Stimulated activated CD8-positive, alpha-beta memory T cell treated with anti-CD3 and anti-CD28 coated beads, Interleukin-2, amount 100 ng/mL, for 48 hours (primary cell): ENCODE measurements around the gene EIF2B2.
A peak's percentile ranks its signal among the peaks of the same experiment; 100 is the strongest.

Source experiments
- DNase-seq, 2 donors: peaks; one replicate each; pipeline ENCODE4 v3.0.0-alpha.2; 2020; ENCODE audit warnings: low read depth in 2 of 2

Gene EIF2B2

DNA sequence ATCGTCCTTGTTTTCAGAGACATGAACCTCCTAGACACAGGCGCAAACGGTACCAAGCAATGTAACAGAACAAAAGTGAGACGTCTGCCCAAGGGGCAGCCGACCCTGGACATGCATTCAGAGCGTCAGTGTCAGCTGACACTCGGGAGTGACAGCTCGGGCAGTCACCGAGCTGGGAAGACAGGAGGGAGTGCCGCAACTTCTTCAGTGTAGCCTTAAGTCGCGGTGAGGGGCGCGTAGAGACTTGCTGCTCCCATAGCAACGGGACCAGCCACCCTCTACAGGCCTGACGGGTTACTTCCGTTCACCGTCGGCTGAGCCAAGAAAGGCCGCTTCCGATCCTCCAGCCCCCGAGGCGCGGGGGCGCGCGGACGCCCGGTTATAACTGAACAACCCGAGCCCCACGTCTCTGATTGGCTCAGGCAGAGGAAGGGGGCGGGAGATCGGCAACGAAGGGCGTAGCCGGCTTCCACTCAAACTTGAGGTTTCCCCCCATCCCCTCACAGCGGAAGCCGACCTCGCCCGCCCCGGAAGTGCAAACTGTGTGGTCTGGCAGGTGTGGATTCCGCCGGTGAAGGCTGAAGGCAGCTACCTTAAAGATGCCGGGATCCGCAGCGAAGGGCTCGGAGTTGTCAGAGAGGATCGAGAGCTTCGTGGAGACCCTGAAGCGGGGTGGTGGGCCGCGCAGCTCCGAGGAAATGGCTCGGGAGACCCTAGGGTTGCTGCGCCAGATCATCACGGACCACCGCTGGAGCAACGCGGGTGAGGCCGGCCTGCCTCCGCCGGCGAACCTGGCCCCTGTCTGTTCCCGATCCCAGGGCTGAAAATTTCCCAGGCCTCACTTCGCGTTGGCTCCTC, at the start of gene EIF2B2:
EIF2B2 (plus strand) TSS at position 530 of the 858 bp plus-strand sequence; CDS start at position 600, 70 bp downstream.
- DNase-seq = peak; percentile 94 to 99

DNA sequence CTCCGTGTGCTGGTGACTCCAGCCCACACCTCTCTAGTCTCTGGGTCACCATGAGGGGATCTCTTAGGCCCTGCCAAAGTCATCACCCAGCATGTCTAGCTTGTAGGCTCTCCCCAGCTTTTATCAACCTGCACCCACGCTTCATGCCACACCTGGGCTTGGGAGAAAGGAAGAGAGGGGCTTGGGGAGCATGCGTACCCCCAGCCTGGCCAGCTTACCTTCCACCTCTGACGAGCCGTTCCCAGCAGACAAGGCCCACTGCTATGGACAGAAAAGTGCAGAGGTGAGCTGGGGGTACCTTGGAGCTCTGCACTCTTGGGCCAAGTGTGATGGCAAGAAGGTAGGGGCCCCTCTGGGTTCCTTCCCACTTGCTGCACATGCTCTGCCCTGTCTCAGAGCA, 49.0 kb upstream of the EIF2B2 start:
- no peak for DNase-seq

- DNase-seq = no peak
These were observed 48.3 kb upstream of the EIF2B2 start for GRCh38 chr14:74954232-74954946.

- no peak for DNase-seq
These were observed 47.8 kb upstream of the EIF2B2 start for GRCh38 chr14:74954947-74955228.

DNA sequence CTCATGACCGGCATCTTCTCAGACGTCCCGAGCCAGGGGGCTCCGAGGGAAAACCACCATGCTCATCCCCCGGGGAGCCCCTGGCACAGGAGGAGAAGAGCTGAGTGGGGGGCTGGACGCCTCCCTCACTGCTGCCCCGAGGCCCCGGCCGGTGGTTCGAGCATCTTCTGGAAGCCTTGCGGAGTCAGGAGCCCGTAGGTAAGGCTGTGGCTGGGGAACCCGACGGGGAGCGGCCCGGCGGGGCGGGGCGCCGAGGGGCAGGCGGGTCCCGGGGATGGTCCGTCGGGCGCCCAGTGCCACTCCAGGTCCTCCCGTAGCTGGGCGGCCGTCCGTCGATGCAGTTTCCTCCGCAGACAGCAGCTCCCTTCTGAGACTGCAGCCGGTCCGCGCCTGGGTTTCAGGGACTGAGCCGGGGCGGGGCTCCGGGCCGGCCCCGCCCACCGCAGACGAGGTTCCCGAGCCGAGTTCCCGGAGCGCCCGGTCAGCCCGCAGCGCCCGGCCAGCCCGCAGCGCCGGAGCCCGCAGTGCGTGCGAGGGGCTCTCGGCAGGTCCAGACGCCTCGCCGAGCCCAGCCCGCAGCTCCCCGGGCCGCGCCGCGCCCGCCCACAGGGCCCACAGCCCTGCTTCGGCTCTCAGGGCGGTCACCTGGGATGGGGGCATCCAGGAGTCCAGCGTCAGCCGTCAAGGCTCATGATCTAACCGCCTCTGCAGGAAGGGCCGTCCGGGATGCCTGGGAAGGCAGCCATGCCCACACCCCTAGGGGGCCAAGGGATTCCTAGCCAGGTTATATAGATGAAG, 47.3 kb upstream of the EIF2B2 start, which contains the start of gene PGF:
PGF (minus strand) TSS at position 369 of the 798 bp plus-strand sequence; CDS start at position 14, 355 bp downstream.
- peak in 1 of 2 donors; percentile 18 for DNase-seq

- DNase-seq = no peak
These were observed 46.8 kb upstream of the EIF2B2 start for GRCh38 chr14:74956027-74956279.

GRCh38 chr14:74956280-74957072, 46.2 kb upstream of the EIF2B2 start:
- no peak for DNase-seq

DNA sequence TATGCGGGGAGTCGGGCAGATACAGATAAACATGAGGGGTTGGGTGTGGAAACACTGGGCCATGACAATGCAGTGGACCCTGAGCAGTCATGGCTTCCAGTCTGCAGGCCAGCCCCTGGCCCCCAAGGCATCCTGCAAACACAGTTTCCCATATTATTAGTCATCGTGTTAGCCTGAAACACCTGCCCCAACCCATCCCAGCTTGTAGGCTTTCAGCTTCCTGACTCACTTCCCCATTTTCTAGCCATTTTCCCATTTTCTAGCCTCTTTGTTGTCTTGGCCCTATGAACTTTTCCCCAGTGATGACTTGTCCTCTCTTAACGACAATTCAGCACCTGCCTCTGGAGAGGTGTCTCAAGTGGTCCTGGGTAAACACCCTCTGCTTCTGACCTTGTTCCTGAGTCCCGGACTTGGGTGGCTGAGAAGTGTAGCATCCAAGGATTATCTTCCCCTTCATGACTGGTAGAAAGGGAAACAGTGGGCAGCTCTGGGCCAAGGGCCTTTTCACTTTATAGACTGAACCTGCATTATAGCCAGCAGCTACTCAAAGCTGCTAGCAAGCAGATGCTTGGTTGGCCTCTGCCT, 43.0 kb upstream of the EIF2B2 start:
- no peak for DNase-seq

DNA sequence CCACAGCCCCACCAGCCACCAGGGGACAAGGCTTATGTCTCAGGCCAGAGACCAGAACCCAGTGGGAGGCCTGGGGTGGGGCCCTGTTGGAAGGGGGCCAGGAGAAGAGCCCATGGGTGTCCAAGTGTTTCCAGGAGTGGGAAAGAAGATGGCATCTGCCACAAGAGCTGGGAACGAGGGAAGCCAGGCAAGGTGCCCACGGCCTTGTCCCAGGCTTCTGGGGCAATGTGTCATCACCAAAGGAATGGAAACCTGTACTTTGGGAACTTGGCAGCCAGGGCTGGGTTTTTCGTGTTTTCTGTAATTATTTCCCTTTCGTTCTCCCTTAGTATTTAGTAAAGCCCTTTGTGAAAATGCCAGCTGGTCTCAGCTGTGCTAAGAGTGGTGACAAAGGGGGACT, 42.0 kb upstream of the EIF2B2 start:
- no peak for DNase-seq

GRCh38 chr14:74961238-74961911, 41.3 kb upstream of the EIF2B2 start:
- DNase-seq = no peak

- DNase-seq = no peak
These were observed 40.7 kb upstream of the EIF2B2 start for GRCh38 chr14:74962046-74962445.

DNA sequence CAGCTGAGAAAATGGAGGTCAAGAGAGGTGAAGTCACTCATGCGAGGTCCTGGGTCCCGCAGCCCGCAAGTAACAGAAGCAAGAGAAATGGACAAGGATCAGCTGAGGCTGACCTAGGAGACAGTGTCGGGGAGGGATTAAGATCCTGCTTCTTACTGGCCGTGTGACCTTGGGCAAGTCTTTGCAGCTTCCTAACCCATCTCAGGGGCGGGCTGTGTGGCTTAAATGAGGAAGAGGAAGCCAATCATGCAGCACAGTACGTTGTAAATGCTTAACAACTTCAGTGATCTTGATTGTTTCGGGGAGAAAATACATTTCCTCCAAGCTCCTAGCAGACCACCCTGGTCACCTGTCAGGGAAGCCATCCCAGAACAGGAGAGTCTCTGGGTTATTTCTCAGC, 40.2 kb upstream of the EIF2B2 start:
- no peak for DNase-seq

DNA sequence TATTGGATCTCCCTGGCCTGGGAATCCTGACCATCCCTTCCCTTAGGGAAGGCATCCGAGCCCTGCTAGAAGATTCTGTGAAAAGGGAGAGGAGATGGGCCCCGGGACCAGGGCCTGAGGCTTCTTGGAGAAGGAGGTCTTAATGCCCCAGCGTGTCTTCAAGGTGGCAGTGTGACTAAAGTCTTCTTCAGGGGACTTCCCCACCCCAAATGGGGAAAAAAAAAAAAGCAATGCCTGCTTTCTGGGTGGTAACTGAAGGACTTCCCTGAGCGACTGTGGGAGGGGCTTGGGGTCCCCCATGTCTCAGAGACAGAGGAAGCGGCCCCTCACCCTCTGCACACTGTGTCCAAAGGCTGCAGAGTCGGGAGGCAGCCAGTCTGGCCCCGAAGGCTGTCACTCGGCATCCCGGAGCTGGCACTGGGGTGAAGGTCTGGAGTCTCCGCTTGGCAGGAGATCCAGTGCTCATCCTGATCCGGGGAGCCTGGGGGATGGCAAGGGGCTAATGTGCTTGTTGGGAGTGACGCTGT, 39.5 kb upstream of the EIF2B2 start:
- no peak for DNase-seq

DNA sequence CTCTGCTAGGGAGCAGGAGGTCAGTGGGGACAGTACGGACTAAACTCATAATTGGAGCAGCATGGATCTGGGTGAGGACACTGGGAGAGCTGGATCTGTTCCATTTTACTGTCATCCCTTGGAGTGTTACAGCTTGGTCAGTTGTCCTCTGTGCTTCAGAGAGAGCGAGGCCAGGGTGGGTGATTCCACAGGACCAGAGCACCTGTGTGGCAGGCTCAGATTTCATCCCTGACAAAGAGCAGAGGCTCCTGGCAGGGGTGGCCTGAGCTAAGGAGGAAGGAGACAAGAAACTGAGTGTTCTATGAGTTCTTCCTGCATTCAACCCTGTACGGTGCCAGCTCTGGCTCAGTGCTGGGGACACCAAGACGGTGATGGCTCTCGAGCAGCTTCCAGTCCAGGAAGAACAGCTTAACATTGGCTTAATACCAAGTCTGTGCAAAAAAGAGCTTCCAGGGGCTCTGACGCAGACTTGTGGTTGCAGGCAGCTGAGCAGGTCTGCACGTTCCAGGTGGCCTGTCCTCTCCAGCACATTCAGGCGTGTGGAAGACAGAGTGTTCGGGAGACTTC, 38.9 kb upstream of the EIF2B2 start:
- DNase-seq = no peak

- DNase-seq = no peak
These were observed 37.8 kb upstream of the EIF2B2 start for GRCh38 chr14:74964787-74965485.

GRCh38 chr14:74965486-74966153, 37.1 kb upstream of the EIF2B2 start:
- DNase-seq = no peak

DNA sequence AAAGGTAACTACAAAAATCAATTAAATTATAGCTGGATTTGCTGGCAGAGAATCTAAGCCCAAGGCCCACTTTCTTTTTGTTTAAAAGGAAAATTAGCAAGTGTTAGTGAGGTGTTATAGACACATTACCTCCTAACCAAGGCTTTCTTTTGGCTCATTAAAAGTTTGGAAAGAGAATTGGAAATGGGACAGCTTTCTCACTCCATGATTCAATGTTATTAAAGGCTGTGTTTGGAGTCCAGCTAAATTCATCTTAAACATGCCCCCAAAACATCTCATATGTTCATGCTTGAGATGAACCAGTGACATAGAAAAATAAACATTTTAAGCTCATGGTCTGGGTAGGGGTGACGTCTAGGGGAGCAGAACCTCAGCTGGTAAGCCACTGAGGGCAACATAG, 33.9 kb upstream of the EIF2B2 start:
- DNase-seq = no peak

GRCh38 chr14:74973003-74973653, 29.6 kb upstream of the EIF2B2 start:
- DNase-seq = peak in 1 of 2 donors; percentile 11
